Heart right ventricle (tissue), 16 donors: ENCODE measurements around the gene MIS12. TPM values are rescaled to one million over a fixed set of nuclear protein-coding genes. Genes with fewer than 3 reads are reported as not detected.

Experiments
- ATAC-seq, 8 donors: fragments of 200-7000 bp; cut with Tn5 transposase; one replicate each; pipeline ENCODE4 v1.9.1; 2020; ENCODE audit warnings: mild to moderate bottlenecking in 8 of 8, moderate library complexity in 8 of 8, moderate number of reproducible peaks in 1 of 8
- DNase-seq, 2 donors: peaks; one replicate each; pipeline ENCODE4 v3.0.0-alpha.2; 2020
- H3K27ac ChIP-seq, 10 donors: fragments of 200-600 bp; sonication (generic) in 2 of 10; one replicate each; pipeline versions ENCODE4 v1.5.0 to v1.8.0; 2020 to 2022; ENCODE audit warnings: mild to moderate bottlenecking in 3 of 10
- H3K27me3 ChIP-seq, 7 donors: fragments of 200-600 bp; one replicate each; pipeline ENCODE4 v1.8.0; 2021 to 2022; ENCODE audit warnings: mild to moderate bottlenecking in 2 of 7
- H3K36me3 ChIP-seq, 9 donors: fragments of 200-600 bp; sonication (generic) in 1 of 9; one replicate each; pipeline versions ENCODE4 v1.5.0 to v1.8.0; 2020 to 2022; ENCODE audit warnings: mild to moderate bottlenecking in 2 of 9
- H3K4me1 ChIP-seq, 9 donors: fragments of 200-600 bp; sonication (generic) in 1 of 9; one replicate each; pipeline versions ENCODE4 v1.5.0 to v1.8.0; 2020 to 2022; ENCODE audit warnings: mild to moderate bottlenecking in 4 of 9
- H3K4me3 ChIP-seq, 10 donors: fragments of 200-600 bp; sonication (generic) in 2 of 10; one replicate each; pipeline versions ENCODE4 v1.5.0 to v1.8.0; 2020 to 2022; ENCODE audit warnings: mild to moderate bottlenecking in 7 of 10, moderate library complexity in 2 of 10
- H3K9me3 ChIP-seq, 11 donors: fragments of 200-600 bp in 10 of 11; sonication (generic) in 2 of 11; one replicate each; pipeline versions ENCODE4 v1.5.0 to v1.8.0; 2013 to 2022; ENCODE audit warnings: mild to moderate bottlenecking in 2 of 11, control low read depth in 1 of 11, moderate library complexity in 1 of 11
- WGBS, 2 donors: extraction: QIAGEN DNeasy Blood & Tissue Kit; methylation state at CpG; one replicate each; pipeline ENCODE4 v1.1.7; 2013; ENCODE audit warnings: inconsistent platforms in 1 of 2; 5-methylcytosine and 5-hydroxymethylcytosine counted together
- intact Hi-C, 10 donors: fragments of 100-400 bp; cut with DNase I; formaldehyde crosslinking; loops; one replicate each; pipeline versions ENCODE4 v1.11.1 to v1.14.2; 2022
- polyA plus RNA-seq, 2 donors: library from polyadenylated mRNA; stranded (reverse); fragments of 200-250 nt; gene quantifications; one replicate each; pipeline ENCODE4 v1.2.3, GENCODE V29; 2013
- total RNA-seq, 10 donors: library from RNA; stranded (reverse); fragmentation: NEBNext Ultra II Directional in 3 of 10; extraction: Animal tissue kit (Norgen Biotek cat#: 25700) in 3 of 10; gene quantifications; one replicate each; pipeline versions ENCODE4 v1.2.1 to v1.2.4, GENCODE V29; 2021 to 2023
- TF ChIP-seq, protein P1 (sequence below), 9 donors: fragments of 200-600 bp; sonication (generic) in 2 of 9; IDR thresholded peaks; one replicate each; pipeline versions ENCODE4 v1.5.0 to v1.8.0; 2021 to 2022; ENCODE audit warnings: antibody characterized with exemption in 9 of 9, mild to moderate bottlenecking in 5 of 9, moderate library complexity in 1 of 9
- donor health status: Arrhythmogenic right ventricular cardiomyopathy.
- donor health status: ischemic (EF 13 %, LVEDD 7.1; RV severe dilation, severe dysfunction).
- donor health status: healthy with polysubstance abuse.
- donor health status: DM: no; HTN: yes; CAD: no.
- donor health status: DM: no; HTN: no; CAD: no.
- donor health status: ischemic (EF 25% LVEDD 6.9; RV normal size, moderate dysfunction).
- donor health status: ischemic (EF 25% LVEDD 5.7; RV mildly dilated, moderate dysfunction).
- donor health status: healthy.
- donor health status: DM: yes; HTN: yes; CAD: no.
- donor health status: Ischemic cardiomyopathy.
- donor health status: ischemic (EF 35%, LVEDD 5.7; RV mildly dilated, moderate dysfunction).
- donor health status: nonischemic (EF 11% LVEDD 7.7; RV severe dilation, severe dysfunction).
- donor health status: DM: yes; HTN: yes; CAD: no.
- donor health status: PGD.
- donor health status: ischemic (EF 29% LVEDD 5.4; RV normal size, mild dysfunction).
- donor health status: nonischemic (EF 23%, LVEDD 6.1; RV moderate dilation, normal function).

MIS12 gene
- total and polyA plus RNA-seq, 12 donors: 6.6 to 13.2 (median 9.4) TPM

DNA sequence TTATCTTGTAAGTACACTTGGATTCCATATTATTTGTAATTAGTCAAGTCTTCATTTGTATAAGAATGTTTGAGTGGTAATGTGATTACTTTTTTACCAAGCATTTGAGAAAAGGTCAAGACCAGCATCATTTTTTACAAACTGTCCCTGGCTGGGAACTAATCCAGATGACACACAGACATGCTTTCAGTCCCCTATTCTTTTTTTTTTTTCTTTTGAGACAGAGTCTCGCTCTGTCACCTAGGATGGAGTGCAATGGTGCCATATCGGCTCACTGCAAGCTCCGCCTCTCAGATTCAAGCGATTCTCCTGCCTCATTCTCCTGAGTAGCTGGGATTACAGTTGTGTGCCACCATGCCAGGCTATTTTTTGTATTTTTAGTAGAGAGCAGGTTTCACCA, 4.9 kb upstream of the MIS12 start:
- ATAC-seq (no peak), DNase-seq (no peak)
- Histone ChIP-seq H3K4me1 (peaks cover 0 to 27% (median 14%) of the 10 kb centered on the region in 9 donors), H3K9me3 (peaks cover 0 to 4% (median 0%) of the 10 kb centered on the region in 11 donors), H3K27me3 (no peaks in the 10 kb centered on the region), H3K36me3 (peaks cover 4 to 84% (median 47%) of the 10 kb centered on the region in 9 donors), H3K4me3 (no peak overlapping the region), H3K27ac (no peak overlapping the region)
- intact Hi-C loops: no loop called here
- TF ChIP-seq, protein P1, sequence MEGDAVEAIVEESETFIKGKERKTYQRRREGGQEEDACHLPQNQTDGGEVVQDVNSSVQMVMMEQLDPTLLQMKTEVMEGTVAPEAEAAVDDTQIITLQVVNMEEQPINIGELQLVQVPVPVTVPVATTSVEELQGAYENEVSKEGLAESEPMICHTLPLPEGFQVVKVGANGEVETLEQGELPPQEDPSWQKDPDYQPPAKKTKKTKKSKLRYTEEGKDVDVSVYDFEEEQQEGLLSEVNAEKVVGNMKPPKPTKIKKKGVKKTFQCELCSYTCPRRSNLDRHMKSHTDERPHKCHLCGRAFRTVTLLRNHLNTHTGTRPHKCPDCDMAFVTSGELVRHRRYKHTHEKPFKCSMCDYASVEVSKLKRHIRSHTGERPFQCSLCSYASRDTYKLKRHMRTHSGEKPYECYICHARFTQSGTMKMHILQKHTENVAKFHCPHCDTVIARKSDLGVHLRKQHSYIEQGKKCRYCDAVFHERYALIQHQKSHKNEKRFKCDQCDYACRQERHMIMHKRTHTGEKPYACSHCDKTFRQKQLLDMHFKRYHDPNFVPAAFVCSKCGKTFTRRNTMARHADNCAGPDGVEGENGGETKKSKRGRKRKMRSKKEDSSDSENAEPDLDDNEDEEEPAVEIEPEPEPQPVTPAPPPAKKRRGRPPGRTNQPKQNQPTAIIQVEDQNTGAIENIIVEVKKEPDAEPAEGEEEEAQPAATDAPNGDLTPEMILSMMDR (IDR thresholded peaks at IDR 0.05): no peak
- 93 to 94% methylated on average over 4 of the region's 4 CpGs for WGBS, 2 donors

DNA sequence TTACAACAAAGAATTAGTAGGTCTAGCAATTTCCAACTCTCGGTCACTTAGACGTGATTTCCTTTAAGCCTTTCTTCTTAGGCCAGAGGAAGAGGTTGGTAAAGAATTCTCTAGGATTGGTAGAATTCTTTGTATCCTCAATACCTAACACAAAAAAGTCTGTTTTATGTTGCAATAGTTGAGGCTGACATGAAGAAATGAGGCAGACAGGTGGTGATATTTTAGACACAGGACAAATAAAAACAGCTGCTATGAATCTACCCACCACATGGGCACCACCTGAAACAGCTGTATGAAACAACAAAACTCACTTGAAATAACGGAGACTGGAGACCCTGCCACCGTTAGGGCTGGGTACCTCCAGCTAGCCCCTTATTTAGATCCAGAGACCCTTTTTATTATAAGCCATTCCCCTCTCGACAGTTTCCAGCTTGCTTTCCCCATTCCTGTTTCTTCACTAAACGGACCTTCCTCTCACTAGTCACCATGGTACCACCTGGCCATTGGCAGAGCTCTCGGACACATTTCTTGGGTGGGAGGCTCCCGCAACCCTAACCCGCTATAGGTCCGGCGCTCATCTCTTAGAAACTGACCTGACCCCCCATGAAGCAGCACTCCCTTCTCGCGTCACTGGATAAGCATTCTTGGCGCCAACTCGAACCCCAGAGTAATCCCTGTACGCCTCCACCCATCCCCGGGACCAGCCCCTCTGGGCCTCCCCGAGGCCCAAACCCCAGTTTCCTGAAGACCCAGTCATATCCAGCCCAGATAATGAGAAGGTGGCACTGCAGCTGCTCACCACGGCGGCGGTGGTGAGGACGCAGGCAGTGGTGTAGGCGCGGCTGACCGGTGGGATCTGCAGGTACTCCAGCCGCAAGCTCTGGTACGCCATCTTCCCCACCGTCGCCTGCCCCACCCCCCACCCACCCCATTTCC, 828 bp upstream of the MIS12 start, which contains the start of gene DERL2:
Gene DERL2 (minus strand): TSS at position 909 of the 936 bp plus-strand sequence. CDS start 17 bp downstream, at position 892.
- Histone ChIP-seq H3K4me1 (peaks cover 4 to 42% (median 31%) of the 10 kb centered on the region in 9 donors), H3K27me3 (no peaks in the 10 kb centered on the region), H3K4me3 (peak within 1 kb of the TSS; percentile 65 to 96 (median 87)), H3K9me3 (no peaks in the 10 kb centered on the region), H3K27ac (peak within 1 kb of the TSS; percentile 97 to 100 (median 100)), H3K36me3 (peaks cover 0 to 71% (median 25%) of the 10 kb centered on the region in 9 donors)
- DNase-seq (no peak), ATAC-seq (peak in 7 of 8 donors; percentile 0 to 59 (median 9))
- TF ChIP-seq, protein P1 (IDR thresholded peaks at IDR 0.05): no peak
- intact Hi-C loops: loop anchor here in 1 of 10 donors (2.0 kb wide), 1 partner anchor 67 kb away; the partner anchor contains the start of gene NUP88
- 5% methylated on average over 28 to 29 of the region's 29 CpGs for WGBS, 2 donors

DNA sequence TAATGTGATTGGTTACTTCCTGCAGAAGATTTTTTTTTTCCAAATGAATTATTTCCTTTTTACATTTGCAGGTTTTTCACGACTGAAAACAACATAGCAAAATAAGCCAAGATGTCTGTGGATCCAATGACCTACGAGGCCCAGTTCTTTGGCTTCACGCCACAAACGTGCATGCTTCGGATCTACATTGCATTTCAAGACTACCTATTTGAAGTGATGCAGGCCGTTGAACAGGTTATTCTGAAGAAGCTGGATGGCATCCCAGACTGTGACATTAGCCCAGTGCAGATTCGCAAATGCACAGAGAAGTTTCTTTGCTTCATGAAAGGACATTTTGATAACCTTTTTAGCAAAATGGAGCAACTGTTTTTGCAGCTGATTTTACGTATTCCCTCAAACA, 2.4 kb downstream of the MIS12 start:
- ATAC-seq (no peak), DNase-seq (no peak)
- WGBS, 2 donors: 72 to 80% methylated on average over 8 of the region's 8 CpGs
- TF ChIP-seq, protein P1 (IDR thresholded peaks at IDR 0.05): no peak
- H3K4me3 ChIP-seq: no peak overlapping the region
- peaks cover 0 to 45% (median 18%) of the 10 kb centered on the region in 9 donors for H3K36me3 ChIP-seq
- H3K27ac ChIP-seq: no peak overlapping the region
- H3K9me3 ChIP-seq: peaks cover 0 to 10% (median 0%) of the 10 kb centered on the region in 11 donors
- no peaks in the 10 kb centered on the region for H3K27me3 ChIP-seq
- H3K4me1 ChIP-seq: peaks cover 4 to 34% (median 30%) of the 10 kb centered on the region in 9 donors
- intact Hi-C loops: no loop called here

DNA sequence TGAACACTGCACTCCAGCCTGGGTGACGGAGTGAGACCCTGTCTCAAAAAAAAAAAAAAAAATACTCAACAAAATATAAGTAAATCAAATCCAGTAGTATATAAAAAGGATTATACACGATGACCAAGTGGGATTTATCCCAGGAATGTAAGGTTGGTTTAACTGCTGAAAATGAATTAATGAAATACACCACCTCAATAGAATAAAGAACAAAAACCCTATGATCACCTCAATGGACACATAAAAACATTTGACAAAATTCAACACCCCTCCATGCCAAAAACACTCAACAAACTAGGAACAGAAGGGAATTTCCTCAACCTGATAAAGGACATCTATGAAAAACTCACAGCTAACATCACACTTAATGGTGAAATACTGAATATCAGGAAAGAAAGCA, 6.6 kb downstream of the MIS12 start:
- Histone ChIP-seq H3K4me1 (peaks cover 0 to 10% (median 1%) of the 10 kb centered on the region in 9 donors), H3K36me3 (peaks cover 0 to 31% (median 18%) of the 10 kb centered on the region in 9 donors), H3K4me3 (no peak overlapping the region), H3K27ac (no peak overlapping the region), H3K9me3 (peaks cover 0 to 14% (median 0%) of the 10 kb centered on the region in 11 donors), H3K27me3 (no peaks in the 10 kb centered on the region)
- ATAC-seq: no peak
- 98 to 99% methylated on average over 2 of the region's 2 CpGs for WGBS, 2 donors
- intact Hi-C loops: no loop called here
- TF ChIP-seq, protein P1 (IDR thresholded peaks at IDR 0.05): no peak
- no peak for DNase-seq
